Small intestine (tissue), 7 donors: ENCODE results near the gene KCNJ5. TPM values are rescaled to one million over a fixed set of nuclear protein-coding genes. Genes with fewer than 3 reads are reported as not detected.

ENCODE experiments used
- DNase-seq, 2 donors: peaks; one replicate each; pipeline versions ENCODE4 v3.0.0 to v3.0.0-alpha.2; 2013
- FAIRE-seq: peaks from 2 replicates; lab custom pipeline; 2012; peaks lifted over from hg19 to GRCh38; lab: Jason Lieb, UNC
- H3K27ac ChIP-seq, 3 donors: one replicate each; pipeline ENCODE4 v1.5.1; 2013; ENCODE audit warnings: low read length in 2 of 3, mild to moderate bottlenecking in 2 of 3, control low read depth in 1 of 3, inconsistent platforms in 1 of 3, low read depth in 1 of 3, moderate library complexity in 1 of 3
- H3K27me3 ChIP-seq, 3 donors: one replicate each; pipeline ENCODE4 v1.6.1; 2013; ENCODE audit warnings: low read length in 3 of 3, inconsistent platforms in 1 of 3; ENCODE audit not compliant: control insufficient read depth in 3 of 3, insufficient read depth in 3 of 3
- H3K36me3 ChIP-seq, 3 donors: one replicate each; pipeline ENCODE4 v1.6.1; 2013; ENCODE audit warnings: low read length in 3 of 3, inconsistent platforms in 1 of 3, low read depth in 1 of 3, mild to moderate bottlenecking in 1 of 3, moderate library complexity in 1 of 3; ENCODE audit not compliant: control insufficient read depth in 3 of 3, insufficient read depth in 2 of 3
- H3K4me1 ChIP-seq, 3 donors: one replicate each; pipeline ENCODE4 v1.6.1; 2013; ENCODE audit warnings: low read length in 2 of 3, inconsistent platforms in 1 of 3, low read depth in 1 of 3, mild to moderate bottlenecking in 1 of 3, moderate library complexity in 1 of 3; ENCODE audit not compliant: control insufficient read depth in 3 of 3, insufficient read depth in 2 of 3
- H3K4me3 ChIP-seq, 3 donors: one replicate each; pipeline ENCODE4 v1.5.1; 2013; ENCODE audit warnings: low read length in 3 of 3, control low read depth in 1 of 3, inconsistent platforms in 1 of 3, low read depth in 1 of 3, mild to moderate bottlenecking in 1 of 3, moderate library complexity in 1 of 3
- H3K9me3 ChIP-seq, 2 donors: one replicate each; pipeline ENCODE4 v1.6.1; 2013; ENCODE audit warnings: low read depth in 1 of 2, low read length in 1 of 2; ENCODE audit not compliant: control insufficient read depth in 2 of 2, insufficient read depth in 1 of 2
- WGBS, 3 donors: extraction: QIAGEN DNeasy Blood & Tissue Kit; methylation state at CpG; one replicate each; pipeline ENCODE4 v1.1.7; 2013; 5-methylcytosine and 5-hydroxymethylcytosine counted together
- polyA plus RNA-seq, 4 donors: library from polyadenylated mRNA; stranded (reverse) in 3 of 4; unstranded in 1 of 4; fragments of 200-250 nt in 3 of 4; fragments of 120-200 nt in 1 of 4; gene quantifications; one replicate each; pipeline versions ENCODE4 v1.2.1 to v1.2.3, GENCODE V29; 2013
- donor health status: healthy with polysubstance abuse.
- donor health status: control.
- donor health status: control.
- donor health status: Bipolar disorder and iron deficiency.
- donor health status: healthy.

Gene KCNJ5
- polyA plus RNA-seq, 4 donors: 0.10 to 0.76 (median 0.54) TPM; not detected in 1

DNA sequence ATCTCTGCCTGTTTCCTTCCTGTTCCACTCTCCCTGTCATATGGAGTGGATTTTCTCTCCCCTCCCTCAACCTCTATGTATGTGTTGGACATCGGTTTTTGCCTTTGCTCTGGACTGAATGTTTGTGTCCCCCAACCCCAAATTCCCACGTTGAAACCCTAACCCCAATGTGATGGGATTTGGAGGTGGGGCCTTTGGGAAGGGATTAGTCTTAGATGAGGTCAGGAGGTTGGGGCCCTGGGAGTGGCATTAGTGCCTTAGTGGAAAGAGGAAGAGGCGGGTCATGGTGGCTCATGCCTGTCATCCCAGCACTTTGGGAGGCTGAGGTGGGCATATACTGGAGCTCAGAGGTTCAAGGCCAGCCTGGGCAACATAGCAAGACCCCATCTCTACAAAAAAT lies 39.9 kb downstream of the KCNJ5 start:
- no peaks in the 10 kb centered on the region for H3K4me1 ChIP-seq
- no peak overlapping the region for H3K4me3 ChIP-seq
- no peaks in the 10 kb centered on the region for H3K36me3 ChIP-seq
- WGBS, 3 donors: 76 to 83% (median 77%) methylated on average over 3 of the region's 3 CpGs
- FAIRE-seq (no peak), DNase-seq (no peak)
- H3K27me3 ChIP-seq: peaks cover 0 to 8% (median 0%) of the 10 kb centered on the region in 3 donors
- H3K27ac ChIP-seq: no peak overlapping the region
- no peaks in the 10 kb centered on the region for H3K9me3 ChIP-seq

- Histone ChIP-seq H3K9me3 (no peaks in the 10 kb centered on the region), H3K27me3 (peaks cover 0 to 8% (median 0%) of the 10 kb centered on the region in 3 donors), H3K4me1 (no peaks in the 10 kb centered on the region), H3K4me3 (no peak overlapping the region), H3K27ac (no peak overlapping the region), H3K36me3 (no peaks in the 10 kb centered on the region)
- FAIRE-seq (no peak), DNase-seq (no peak)
- WGBS, 3 donors: 83 to 87% (median 83%) methylated on average over 6 of the region's 6 CpGs
Measured at GRCh38 chr11:128931668-128932067, 40.5 kb downstream of the KCNJ5 start.

- no peak for FAIRE-seq
- no peaks in the 10 kb centered on the region for H3K9me3 ChIP-seq
- H3K36me3 ChIP-seq: no peaks in the 10 kb centered on the region
- H3K27me3 ChIP-seq: no peaks in the 10 kb centered on the region
- DNase-seq: no peak
- 84 to 88% (median 84%) methylated on average over 7 of the region's 7 CpGs for WGBS, 3 donors
- H3K4me3 ChIP-seq: no peak overlapping the region
- no peak overlapping the region for H3K27ac ChIP-seq
- no peaks in the 10 kb centered on the region for H3K4me1 ChIP-seq
Measured at GRCh38 chr11:128933481-128934178, 42.5 kb downstream of the KCNJ5 start.

DNA sequence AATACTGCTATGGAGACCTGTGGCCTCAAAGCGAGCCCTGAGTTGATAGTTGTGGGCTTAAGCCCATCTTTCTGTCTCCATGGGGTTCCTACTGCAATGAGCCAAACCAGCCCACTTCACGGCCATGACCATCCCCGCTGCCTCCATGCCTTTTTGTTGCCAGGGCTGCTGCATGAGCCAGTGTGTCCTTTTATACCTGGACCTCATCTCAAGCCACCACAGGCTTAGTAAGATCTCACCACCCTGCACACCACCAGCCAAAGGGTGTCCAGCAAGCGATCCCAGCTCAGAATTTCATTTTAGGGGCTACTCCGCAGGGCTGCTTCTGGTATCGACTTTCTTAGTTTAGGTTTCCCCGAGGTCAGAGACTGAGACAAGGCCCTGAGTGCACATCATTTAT lies 43.2 kb downstream of the KCNJ5 start:
- FAIRE-seq (no peak), DNase-seq (no peak)
- Histone ChIP-seq H3K27ac (no peak overlapping the region), H3K27me3 (no peaks in the 10 kb centered on the region), H3K36me3 (no peaks in the 10 kb centered on the region), H3K4me1 (no peaks in the 10 kb centered on the region), H3K9me3 (no peaks in the 10 kb centered on the region), H3K4me3 (no peak overlapping the region)
- 91 to 94% (median 92%) methylated on average over 7 of the region's 7 CpGs for WGBS, 3 donors

GRCh38 chr11:128934926-128935325 lies 43.8 kb downstream of the KCNJ5 start:
- Histone ChIP-seq H3K36me3 (no peaks in the 10 kb centered on the region), H3K9me3 (no peaks in the 10 kb centered on the region), H3K27ac (no peak overlapping the region), H3K4me1 (no peaks in the 10 kb centered on the region), H3K4me3 (no peak overlapping the region), H3K27me3 (no peaks in the 10 kb centered on the region)
- no peak for DNase-seq
- FAIRE-seq: no peak
- WGBS, 3 donors: 88 to 92% (median 91%) methylated on average over 10 of the region's 10 CpGs

GRCh38 chr11:128936606-128937251 lies 45.6 kb downstream of the KCNJ5 start:
- no peaks in the 10 kb centered on the region for H3K36me3 ChIP-seq
- no peaks in the 10 kb centered on the region for H3K4me1 ChIP-seq
- no peak overlapping the region for H3K4me3 ChIP-seq
- 84 to 89% (median 84%) methylated on average over 16 of the region's 16 CpGs for WGBS, 3 donors
- H3K9me3 ChIP-seq: no peaks in the 10 kb centered on the region
- no peak for FAIRE-seq
- H3K27ac ChIP-seq: no peak overlapping the region
- DNase-seq: no peak
- no peaks in the 10 kb centered on the region for H3K27me3 ChIP-seq

DNA sequence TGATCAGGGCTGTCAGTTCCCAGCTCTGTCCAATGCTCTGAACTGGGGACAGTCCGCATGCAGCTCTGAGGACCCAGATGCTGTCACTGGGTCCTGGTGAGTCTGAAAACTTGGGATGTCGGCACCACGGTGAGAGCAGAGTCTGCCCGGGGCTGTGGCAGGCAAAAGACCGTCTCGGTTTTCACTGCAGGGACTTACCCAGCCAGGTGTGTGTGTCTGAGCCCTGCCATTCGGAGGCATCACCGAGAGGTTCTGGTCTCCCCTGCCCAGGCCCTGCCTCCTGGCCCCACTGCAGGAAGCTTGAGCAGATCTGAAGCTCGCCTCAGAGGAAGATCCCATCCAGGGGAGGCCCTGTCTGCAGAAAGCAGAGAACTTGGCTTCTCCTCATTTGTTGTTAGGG lies 46.3 kb downstream of the KCNJ5 start:
- Histone ChIP-seq H3K27ac (no peak overlapping the region), H3K4me3 (no peak overlapping the region), H3K4me1 (no peaks in the 10 kb centered on the region), H3K9me3 (no peaks in the 10 kb centered on the region), H3K36me3 (no peaks in the 10 kb centered on the region), H3K27me3 (no peaks in the 10 kb centered on the region)
- WGBS, 3 donors: 85 to 90% (median 89%) methylated on average over 9 of the region's 9 CpGs
- DNase-seq: no peak
- no peak for FAIRE-seq

- H3K4me3 ChIP-seq: no peak overlapping the region
- WGBS, 3 donors: 85 to 93% (median 91%) methylated on average over 16 of the region's 16 CpGs
Measured at GRCh38 chr11:128938156-128938885, 47.2 kb downstream of the KCNJ5 start.

More at GRCh38 chr11:128938156-128938885, 47.2 kb downstream of the KCNJ5 start:
- no peaks in the 10 kb centered on the region for H3K36me3 ChIP-seq
- no peaks in the 10 kb centered on the region for H3K9me3 ChIP-seq
- no peaks in the 10 kb centered on the region for H3K4me1 ChIP-seq
- FAIRE-seq: no peak
- DNase-seq: no peak
- no peaks in the 10 kb centered on the region for H3K27me3 ChIP-seq
- H3K27ac ChIP-seq: no peak overlapping the region
